IMR-90 (cell line): ENCODE measurements around the gene NCKAP5. TPM values are rescaled to one million over a fixed set of nuclear protein-coding genes. Genes with fewer than 3 reads are reported as not detected.

Experiments used
- ATAC-seq: fragments of 200-7000 bp; cut with Tn5 transposase; 2 replicates; pipeline ENCODE4 v1.9.1; 2020; ENCODE audit warnings: low read depth, mild to moderate bottlenecking, moderate library complexity
- BruUV-seq: library from RNA; stranded (reverse); fragments of 400-500 nt; replicated peaks from 2 replicates; lab custom pipeline; 2021; lab: Mats Ljungman, UMichigan
- CTCF ChIA-PET: fragments of 300-600 bp; formaldehyde crosslinking; extraction: SDS; loops from one replicate; lab custom pipeline; 2021; ENCODE audit warnings: antibody characterized with exemption; lab: Yijun Ruan, JAX
- POLR2A ChIA-PET: fragments of 300-600 bp; sonication (Branson Sonifier 250); formaldehyde crosslinking; loops from one replicate; lab custom pipeline; 2022; ENCODE audit warnings: antibody characterized with exemption; ENCODE audit not compliant: unreplicated experiment; lab: Charles Lee
- DNase-seq: peaks from one replicate; pipeline ENCODE4 v3.0.0; 2013
- H2AFZ ChIP-seq: replicated peaks from 2 replicates; pipeline ENCODE3; 2013; ENCODE audit warnings: low read length, mild to moderate bottlenecking; ENCODE audit not compliant: poor library complexity
- H2AK5ac ChIP-seq: 2 replicates; pipeline ENCODE4 v1.6.1; 2013; ENCODE audit warnings: low read depth, low read length, inconsistent platforms
- H2AK9ac ChIP-seq: replicated peaks from 2 replicates; pipeline ENCODE3; 2013; ENCODE audit warnings: mild to moderate bottlenecking, low read depth, low read length, moderate library complexity; ENCODE audit not compliant: poor library complexity
- H2BK120ac ChIP-seq: 2 replicates; pipeline ENCODE4 v1.6.1; 2013; ENCODE audit warnings: low read depth, low read length, inconsistent platforms
- H2BK15ac ChIP-seq: 3 replicates; pipeline ENCODE4 v1.6.1; 2013; ENCODE audit warnings: low read depth, low read length, inconsistent platforms
- H2BK20ac ChIP-seq: 2 replicates; pipeline ENCODE4 v1.6.1; 2013; ENCODE audit warnings: low read depth, mild to moderate bottlenecking, inconsistent platforms, low read length, moderate library complexity
- H2BK5ac ChIP-seq: 2 replicates; pipeline ENCODE4 v1.6.1; 2013; ENCODE audit warnings: mild to moderate bottlenecking, low read depth, low read length, inconsistent platforms; ENCODE audit not compliant: poor library complexity, severe bottlenecking
- H3K14ac ChIP-seq: replicated peaks from 2 replicates; pipeline ENCODE4 v1.6.1; 2013; ENCODE audit warnings: low read depth, low read length, inconsistent platforms
- H3K18ac ChIP-seq: 2 replicates; pipeline ENCODE4 v1.6.1; 2013; ENCODE audit warnings: low read depth, low read length, control low read depth
- H3K23ac ChIP-seq: 2 replicates; pipeline ENCODE4 v1.6.1; 2013; ENCODE audit warnings: low read depth, low read length, inconsistent platforms
- H3K27ac ChIP-seq: 2 replicates; pipeline ENCODE4 v1.5.1; 2013; ENCODE audit warnings: mild to moderate bottlenecking, control low read depth, low read length; ENCODE audit not compliant: insufficient read depth
- H3K27me3 ChIP-seq: 2 replicates; pipeline ENCODE4 v1.6.1; 2013; ENCODE audit warnings: low read length; ENCODE audit not compliant: control insufficient read depth, insufficient read depth
- H3K36me3 ChIP-seq: 2 replicates; pipeline ENCODE4 v1.6.1; 2013; ENCODE audit warnings: low read length, mixed read lengths; ENCODE audit not compliant: control insufficient read depth, insufficient read depth
- H3K4ac ChIP-seq: 2 replicates; pipeline ENCODE4 v1.6.1; 2013; ENCODE audit warnings: low read depth, low read length, inconsistent platforms
- H3K4me1 ChIP-seq: 2 replicates; pipeline ENCODE4 v1.6.1; 2013; ENCODE audit warnings: low read length, mixed read lengths; ENCODE audit not compliant: control insufficient read depth, insufficient read depth
- H3K4me2 ChIP-seq: 2 replicates; pipeline ENCODE4 v1.6.1; 2013; ENCODE audit warnings: low read depth, mild to moderate bottlenecking, control low read depth, low read length, moderate library complexity
- H3K4me3 ChIP-seq: 2 replicates; pipeline ENCODE4 v1.5.1; 2013; ENCODE audit warnings: low read depth, mild to moderate bottlenecking, control low read depth, low read length, moderate library complexity; ENCODE audit not compliant: insufficient read depth
- H3K56ac ChIP-seq: 2 replicates; pipeline ENCODE4 v1.6.1; 2013; ENCODE audit warnings: low read length, inconsistent platforms; ENCODE audit not compliant: insufficient read depth; ENCODE audit errors: extremely low read depth
- H3K79me1 ChIP-seq, 2 experiments: 2 replicates each; pipeline ENCODE4 v1.6.1; 2013; ENCODE audit warnings: low read length in 2 of 2, inconsistent platforms in 1 of 2, low read depth in 1 of 2
- H3K9ac ChIP-seq: 2 replicates; pipeline ENCODE4 v1.6.1; 2013; ENCODE audit warnings: low read depth, low read length, control low read depth
- H3K9me1 ChIP-seq: 2 replicates; pipeline ENCODE4 v1.6.1; 2013; ENCODE audit warnings: low read length, inconsistent platforms; ENCODE audit not compliant: insufficient read depth
- H3K9me3 ChIP-seq: 2 replicates; pipeline ENCODE4 v1.6.1; 2013; ENCODE audit warnings: low read length; ENCODE audit not compliant: control insufficient read depth, insufficient read depth
- H4K20me1 ChIP-seq: 2 replicates; pipeline ENCODE4 v1.6.1; 2013; ENCODE audit warnings: low read length, inconsistent platforms; ENCODE audit not compliant: insufficient read depth
- H4K5ac ChIP-seq: 2 replicates; pipeline ENCODE4 v1.6.1; 2013; ENCODE audit warnings: mild to moderate bottlenecking, low read depth, low read length, control low read depth
- H4K8ac ChIP-seq, 2 experiments: 2 replicates each; pipeline ENCODE4 v1.6.1; 2013; ENCODE audit warnings: low read depth in 2 of 2, low read length in 2 of 2, control low read depth in 1 of 2, inconsistent platforms in 1 of 2
- H4K91ac ChIP-seq: 2 replicates; pipeline ENCODE4 v1.6.1; 2013; ENCODE audit warnings: low read depth, low read length, inconsistent platforms; ENCODE audit not compliant: insufficient read depth
- CHD1 ChIP-seq: IDR thresholded peaks from 2 replicates; pipeline ENCODE4 v1.6.1; 2012; ENCODE audit warnings: low read depth, low read length, improper control_type of control experiment
- CTCF ChIP-seq: conservative IDR thresholded peaks from 2 replicates; pipeline ENCODE4 v1.5.1; 2012; ENCODE audit warnings: mild to moderate bottlenecking, low read depth, low read length, improper control_type of control experiment
- ELK1 ChIP-seq: fragments of 150-350 bp; IDR thresholded peaks from 2 replicates; pipeline ENCODE4 v1.6.1; 2016; ENCODE audit warnings: low read depth, mild to moderate bottlenecking, low read length, moderate library complexity, borderline replicate concordance
- MXI1 ChIP-seq: IDR thresholded peaks from 2 replicates; pipeline ENCODE4 v1.6.1; 2012; ENCODE audit warnings: low read depth, mild to moderate bottlenecking, low read length, moderate library complexity, borderline replicate concordance
- NFE2L2 ChIP-seq: fragments of 150-350 bp; IDR thresholded peaks from 2 replicates; pipeline ENCODE4 v1.6.1; 2016; ENCODE audit warnings: low read depth, mild to moderate bottlenecking, low read length
- POLR2A ChIP-seq: IDR thresholded peaks from 2 replicates; pipeline ENCODE4 v1.6.1; 2012; ENCODE audit warnings: mild to moderate bottlenecking, low read depth, low read length
- RAD21 ChIP-seq: IDR thresholded peaks from 2 replicates; pipeline ENCODE4 v1.6.1; 2012; ENCODE audit warnings: low read length, improper control_type of control experiment
- RCOR1 ChIP-seq: IDR thresholded peaks from 2 replicates; pipeline ENCODE4 v1.6.1; 2012; ENCODE audit warnings: mild to moderate bottlenecking, low read length, improper control_type of control experiment; ENCODE audit not compliant: insufficient replicate concordance
- SMC3 ChIP-seq: fragments of 150-350 bp; IDR thresholded peaks from 2 replicates; pipeline ENCODE4 v1.6.1; 2016; ENCODE audit warnings: low read depth, mild to moderate bottlenecking, antibody characterized with exemption, low read length, moderate library complexity
- USF2 ChIP-seq: fragments of 150-350 bp; IDR thresholded peaks from 2 replicates; pipeline ENCODE4 v1.6.1; 2017; ENCODE audit warnings: mild to moderate bottlenecking, antibody characterized with exemption, low read length, low read depth
- WGBS, 2 experiments: methylation state at CpG; one replicate each; pipeline versions ENCODE4 v1.1.5 to v1.1.7; 2013; ENCODE audit warnings: missing lambda C conversion rate in 2 of 2; ENCODE audit not compliant: insufficient read length in 1 of 2; ENCODE audit errors: extremely low coverage in 2 of 2; 5-methylcytosine and 5-hydroxymethylcytosine counted together
- dilution Hi-C: fragments of 300-500 bp; cut with HindIII; formaldehyde crosslinking; loops from one replicate; pipeline ENCODE4 v1.14.3; 2018; ENCODE audit warnings: low sequenced_read_pairs; ENCODE audit not compliant: unreplicated experiment
- in situ Hi-C: fragments of 300-500 bp; cut with MboI; formaldehyde crosslinking; loops from 3 replicates; pipeline ENCODE4 v1.14.3; 2019; ENCODE audit warnings: low sequenced_read_pairs, inconsistent platforms, mixed read lengths
- intact Hi-C: fragments of 100-400 bp; cut with micrococcal nuclease; formaldehyde crosslinking; loops from 2 replicates; pipeline ENCODE4 v1.10.0; 2022
- polyA plus RNA-seq, 3 experiments: library from polyadenylated mRNA; depleted of rRNA; stranded (reverse); fragments of >200 nt; gene quantifications; 2 replicates each; pipeline ENCODE4 v1.2.3, GENCODE V29; 2012; ENCODE audit warnings: low replicate concordance in 1 of 3
- total RNA-seq: library from RNA; depleted of rRNA; stranded (reverse); fragments of >200 nt; gene quantifications from 2 replicates; pipeline ENCODE4 v1.2.3, GENCODE V29; 2012

The NCKAP5 gene
- total and polyA plus RNA-seq, 2 of the 4 experiments (the other 2 are of a cell fraction): 2.7 to 3.9 TPM

GRCh38 chr2:133506996-133507395 lies 61.3 kb downstream of the NCKAP5 start:
- no peaks in the 10 kb centered on the region for H4K20me1 ChIP-seq
- dilution Hi-C loops (no loop called here), intact Hi-C loops (no loop called here), in situ Hi-C loops (no loop called here)
- no peak overlapping the region for H3K14ac ChIP-seq
- no peak overlapping the region for H3K9ac ChIP-seq
- ATAC-seq (no peak), DNase-seq (no peak)
- H3K79me1 ChIP-seq: peaks cover 7 to 9% of the 10 kb centered on the region in 2 experiments; a peak in 2 of 4 replicates
- H4K8ac ChIP-seq: no peak overlapping the region; a peak in 1 of 4 replicates
- H3K36me3 ChIP-seq: no peaks in the 10 kb centered on the region
- H2BK15ac ChIP-seq: no peak overlapping the region; the same call in 2 of the 3 replicates
- H4K91ac ChIP-seq: peak overlapping the region; percentile 33
- ChIA-PET POLR2A (no interaction called here), CTCF (no interaction called here)
- peaks cover 6% of the 10 kb centered on the region; the same call in 1 of the 2 replicates for H3K9me1 ChIP-seq
- no peak overlapping the region for H3K4me3 ChIP-seq
- no peaks in the 10 kb centered on the region for H3K27me3 ChIP-seq
- peaks cover 6% of the 10 kb centered on the region for H3K4me1 ChIP-seq
- no peak overlapping the region for H2BK5ac ChIP-seq
- H3K4ac ChIP-seq: no peak overlapping the region; the same call in 1 of the 2 replicates
- no peak overlapping the region for H2BK120ac ChIP-seq
- 0 out of 2 replicates have a peak overlapping the region, but pooled peaks have one; percentile 29 for H2AK5ac ChIP-seq
- H2AFZ ChIP-seq: no peak overlapping the region
- 0 out of 2 replicates have a peak overlapping the region, but pooled peaks have one; percentile 43 for H4K5ac ChIP-seq
- no peak overlapping the region for H3K4me2 ChIP-seq
- WGBS, 2 experiments: 50% methylated on average over 2 of the region's 6 CpGs; no CpG with 5 or more reads in 1 of the 2 experiments
- no peak for TF ChIP-seq ELK1
- no peak for TF ChIP-seq NFE2L2
- TF ChIP-seq USF2: no peak
- TF ChIP-seq SMC3: no peak
- no peak for TF ChIP-seq RCOR1
- no peak for TF ChIP-seq POLR2A
- TF ChIP-seq CHD1: no peak
- no peak for TF ChIP-seq MXI1
- TF ChIP-seq CTCF: no peak
- TF ChIP-seq RAD21: no peak
- no peak overlapping the region; the same call in 1 of the 2 replicates for H2BK20ac ChIP-seq
- no peak overlapping the region for H3K18ac ChIP-seq
- H3K23ac ChIP-seq: 0 out of 2 replicates have a peak overlapping the region, but pooled peaks have one; percentile 26
- no peaks in the 10 kb centered on the region for H3K9me3 ChIP-seq
- H3K27ac ChIP-seq: no peak overlapping the region
- no TSS peak for BruUV-seq
- H3K56ac ChIP-seq: no peak overlapping the region
- H2AK9ac ChIP-seq: no peak overlapping the region
